ENCODE measurements around the gene VPS13D. TPM values are rescaled to one million over a fixed set of nuclear protein-coding genes. Genes with fewer than 3 reads are reported as not detected.

The VPS13D gene
- total RNA-seq, 1 experiment from 2014 or later: 31.6 TPM

- Histone ChIP-seq H3K4me2 (ENCODE audit: low read length) (no peak overlapping the region), H3K79me2 (ENCODE audit: insufficient read depth, low read length) (no peaks in the 10 kb centered on the region), H3K36me3 (ENCODE audit: control insufficient read depth in 1 of 2, insufficient read depth in 2 of 2, low read length in 2 of 2) (0 out of 4 replicates have a peak, but pooled peaks cover 0 to 13% of the 10 kb centered on the region in 2 experiments), H2AFZ (ENCODE audit: low read depth, low read length, poor library complexity, severe bottlenecking) (no peak overlapping the region), H3K27me3 (ENCODE audit: insufficient read depth, low read length) (no peaks in the 10 kb centered on the region), H4K20me1 (ENCODE audit: insufficient read depth) (no peaks in the 10 kb centered on the region), H3K4me3 (replicated peaks in 1 of 2; ENCODE audit: low read depth in 1 of 2, low read length in 2 of 2) (no peak overlapping the region), H3K9ac (ENCODE audit: low read length) (no peak overlapping the region), H3K9me3 (ENCODE audit: control insufficient read depth in 1 of 2, insufficient read depth in 1 of 2, low read depth in 1 of 2, low read length in 2 of 2) (no peaks in the 10 kb centered on the region), H3K27ac (ENCODE audit: low read depth, low read length) (no peak overlapping the region), H3K4me1 (ENCODE audit: control insufficient read depth in 1 of 2, insufficient read depth in 2 of 2, low read length in 2 of 2) (peaks cover 4 to 12% of the 10 kb centered on the region in 2 experiments; a peak in 2 of 4 replicates), H3K9me2 (ENCODE audit: insufficient read depth) (no peaks in the 10 kb centered on the region)
- no TSS peak for BruUV-seq (replicated peaks)
- ChIA-PET POLR2A (no interaction called here), CTCF (interaction anchor here (1.0 kb wide), 1 partner anchor 10 kb away, joined by 3 read pairs; no protein-coding TSS in a partner anchor), RAD21 (ENCODE audit: low non-redundant PET in 1 of 2, low total read pairs in 2 of 2, uncharacterized antibody in 2 of 2, unreplicated experiment in 2 of 2) (no interaction called here)
- intact Hi-C loops (cut with micrococcal nuclease): no loop called here
- ATAC-seq (no peak), DNase-seq (ENCODE audit: low read depth, low spot score) (no peak)
- TF ChIP-seq YY1 (IDR thresholded peaks at IDR 0.05; ENCODE audit: extremely low read depth, insufficient replicate concordance, low read depth, low read length) (no peak), EGR1 (IDR thresholded peaks at IDR 0.05; ENCODE audit: low read depth) (no peak), EZH2 (IDR thresholded peaks at IDR 0.05) (no peak), RAD21 (IDR thresholded peaks at IDR 0.05; ENCODE audit: low read depth) (no peak), SIN3A (IDR thresholded peaks at IDR 0.05; ENCODE audit: low read depth) (no peak), JUND (IDR thresholded peaks at IDR 0.05) (no peak), SRF (IDR thresholded peaks at IDR 0.05; ENCODE audit: low read depth) (no peak), ZFX (IDR thresholded peaks at IDR 0.05) (no peak), POLR2A (IDR thresholded peaks at IDR 0.05; ENCODE audit: borderline replicate concordance, extremely low read depth, insufficient read depth, insufficient read length) (no peak)
- TF ChIP-seq, protein P1, sequence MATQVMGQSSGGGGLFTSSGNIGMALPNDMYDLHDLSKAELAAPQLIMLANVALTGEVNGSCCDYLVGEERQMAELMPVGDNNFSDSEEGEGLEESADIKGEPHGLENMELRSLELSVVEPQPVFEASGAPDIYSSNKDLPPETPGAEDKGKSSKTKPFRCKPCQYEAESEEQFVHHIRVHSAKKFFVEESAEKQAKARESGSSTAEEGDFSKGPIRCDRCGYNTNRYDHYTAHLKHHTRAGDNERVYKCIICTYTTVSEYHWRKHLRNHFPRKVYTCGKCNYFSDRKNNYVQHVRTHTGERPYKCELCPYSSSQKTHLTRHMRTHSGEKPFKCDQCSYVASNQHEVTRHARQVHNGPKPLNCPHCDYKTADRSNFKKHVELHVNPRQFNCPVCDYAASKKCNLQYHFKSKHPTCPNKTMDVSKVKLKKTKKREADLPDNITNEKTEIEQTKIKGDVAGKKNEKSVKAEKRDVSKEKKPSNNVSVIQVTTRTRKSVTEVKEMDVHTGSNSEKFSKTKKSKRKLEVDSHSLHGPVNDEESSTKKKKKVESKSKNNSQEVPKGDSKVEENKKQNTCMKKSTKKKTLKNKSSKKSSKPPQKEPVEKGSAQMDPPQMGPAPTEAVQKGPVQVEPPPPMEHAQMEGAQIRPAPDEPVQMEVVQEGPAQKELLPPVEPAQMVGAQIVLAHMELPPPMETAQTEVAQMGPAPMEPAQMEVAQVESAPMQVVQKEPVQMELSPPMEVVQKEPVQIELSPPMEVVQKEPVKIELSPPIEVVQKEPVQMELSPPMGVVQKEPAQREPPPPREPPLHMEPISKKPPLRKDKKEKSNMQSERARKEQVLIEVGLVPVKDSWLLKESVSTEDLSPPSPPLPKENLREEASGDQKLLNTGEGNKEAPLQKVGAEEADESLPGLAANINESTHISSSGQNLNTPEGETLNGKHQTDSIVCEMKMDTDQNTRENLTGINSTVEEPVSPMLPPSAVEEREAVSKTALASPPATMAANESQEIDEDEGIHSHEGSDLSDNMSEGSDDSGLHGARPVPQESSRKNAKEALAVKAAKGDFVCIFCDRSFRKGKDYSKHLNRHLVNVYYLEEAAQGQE (IDR thresholded peaks at IDR 0.05; ENCODE audit: low read depth): no peak
Measured at GRCh38 chr1:12417389-12417788, 187.6 kb downstream of the VPS13D start.

Data from HCT116 (cell line).